Stimulated activated CD4-positive, alpha-beta T cell treated with anti-CD3 and anti-CD28 coated beads, Interleukin-4, amount 100 ng/mL, for 4 hours (primary cell): ENCODE results near the gene ZNF37A.
"Not testable (repeated sequence)": the region's sequence is repeated elsewhere in the genome, so short reads cannot be mapped to it uniquely, and the experiment has no call there.

Experiments
- DNase-seq, 2 experiments: peaks; one replicate each; pipeline ENCODE4 v3.0.0-alpha.2; 2020

The ZNF37A gene

DNA sequence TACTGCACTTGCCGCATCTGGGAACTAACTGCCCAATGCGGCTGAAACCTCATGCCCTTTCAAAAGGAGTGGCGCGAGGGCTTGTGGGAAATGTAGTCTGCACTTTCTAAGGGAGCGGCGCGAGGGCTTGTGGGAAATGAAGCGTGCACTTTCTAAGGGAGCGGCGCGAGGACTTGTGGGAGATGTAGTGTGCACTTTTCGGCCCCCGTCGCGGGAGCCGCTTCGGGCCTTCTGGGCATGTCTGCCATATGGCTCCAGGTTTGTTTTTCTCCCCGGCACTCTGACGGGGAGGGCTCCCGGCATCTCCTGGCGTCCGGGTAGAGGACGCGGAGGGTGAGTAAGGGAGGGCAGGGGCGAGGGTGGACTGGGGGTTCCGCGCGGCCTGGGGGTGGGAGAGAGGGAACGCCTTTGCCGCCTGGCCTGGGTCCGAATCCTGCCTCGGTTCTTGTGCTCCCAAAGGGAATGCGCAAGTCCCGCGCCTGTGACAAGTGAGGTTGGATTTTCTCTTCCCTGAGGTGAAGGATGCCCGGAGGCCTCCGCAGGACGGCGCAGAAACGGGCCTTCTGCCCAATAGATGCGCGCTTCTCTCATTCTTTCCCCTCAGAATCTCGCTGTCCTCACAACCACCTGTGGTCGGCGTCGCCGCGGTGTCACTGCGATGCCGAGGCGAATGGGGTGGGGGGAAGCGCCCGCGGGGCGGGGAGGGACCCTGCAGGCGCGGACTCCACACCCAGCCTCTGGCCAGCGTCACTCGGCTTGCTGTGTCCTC, at the start of gene ZNF37A:
Gene ZNF37A (plus strand): TSS at position 180 of the 769 bp plus-strand sequence. CDS start 2,281 bp downstream, outside the sequence.
- DNase-seq: peak; percentile 80 to 91

DNA sequence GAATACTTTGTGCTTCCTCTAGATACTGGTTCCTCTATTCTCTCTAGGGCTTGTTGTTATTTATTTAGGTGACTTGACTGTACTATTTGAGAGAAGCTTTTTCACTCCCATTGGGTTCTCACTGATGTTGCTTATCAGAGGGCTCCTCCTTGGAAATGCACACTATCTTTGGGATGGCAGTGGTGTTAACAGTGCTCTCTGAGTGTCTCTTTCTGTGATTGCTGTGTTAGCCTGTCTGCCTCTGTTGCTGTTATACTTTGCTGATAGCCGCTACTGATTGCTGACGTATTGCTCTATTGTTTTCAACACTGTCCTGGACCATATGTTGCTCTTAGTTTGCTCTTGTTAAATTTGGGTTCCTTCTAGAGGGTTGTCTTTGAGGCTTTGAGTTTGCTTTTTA, 49.0 kb upstream of the ZNF37A start:
- DNase-seq: no peak

DNA sequence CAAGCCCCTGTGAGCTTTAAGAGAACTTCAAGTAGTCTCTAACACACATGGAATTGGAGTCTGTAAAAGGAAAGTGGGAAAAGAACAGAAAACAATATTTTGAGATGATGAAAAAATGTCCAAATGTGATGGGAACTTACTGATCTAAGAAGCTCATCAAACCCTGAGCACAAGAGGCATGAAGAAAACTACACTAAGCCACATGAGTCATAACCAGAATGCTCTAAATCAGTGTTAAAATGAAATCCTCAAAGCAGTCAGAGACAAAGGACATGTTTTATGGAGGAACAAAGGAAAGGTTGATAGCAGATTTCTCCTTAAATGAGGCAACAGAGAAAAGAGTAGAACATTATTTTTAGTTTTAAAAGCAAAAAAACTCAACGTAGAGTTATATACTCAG, 46.5 kb upstream of the ZNF37A start:
- no peak for DNase-seq

DNA sequence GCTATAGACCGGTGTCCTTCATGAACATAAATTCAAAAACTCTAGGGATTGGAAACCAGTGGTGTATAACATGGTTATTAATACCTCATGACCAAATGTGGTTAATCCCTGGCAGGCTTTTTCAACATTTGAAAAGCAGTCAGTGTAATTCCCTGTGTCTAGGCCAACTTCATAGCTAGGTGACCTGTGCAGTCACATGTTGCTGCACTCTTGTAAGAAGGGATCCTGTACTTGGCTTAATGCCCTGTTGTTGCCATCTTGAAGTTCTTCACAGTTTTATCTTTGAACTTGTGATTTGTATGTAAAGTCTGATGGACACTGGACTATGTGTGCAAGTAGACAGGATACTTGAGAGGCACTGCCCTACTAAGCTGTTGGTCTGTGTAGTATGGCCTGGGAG, 43.9 kb upstream of the ZNF37A start:
- no peak for DNase-seq

DNA sequence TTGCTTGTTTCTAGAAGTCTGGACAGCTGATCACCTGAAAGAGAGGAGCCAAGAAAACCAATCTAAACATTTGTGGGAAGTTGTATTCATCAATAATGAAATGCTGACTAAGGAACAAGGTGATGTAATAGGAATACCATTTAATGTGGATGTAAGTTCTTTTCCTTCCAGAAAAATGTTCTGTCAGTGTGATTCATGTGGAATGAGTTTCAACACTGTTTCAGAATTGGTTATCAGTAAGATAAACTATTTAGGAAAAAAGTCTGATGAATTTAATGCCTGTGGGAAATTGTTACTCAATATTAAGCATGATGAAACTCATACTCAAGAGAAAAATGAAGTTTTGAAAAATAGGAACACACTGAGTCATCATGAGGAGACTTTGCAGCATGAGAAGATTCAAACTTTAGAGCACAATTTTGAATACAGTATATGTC, 39.8 kb upstream of the ZNF37A start:
- DNase-seq: no peak

DNA sequence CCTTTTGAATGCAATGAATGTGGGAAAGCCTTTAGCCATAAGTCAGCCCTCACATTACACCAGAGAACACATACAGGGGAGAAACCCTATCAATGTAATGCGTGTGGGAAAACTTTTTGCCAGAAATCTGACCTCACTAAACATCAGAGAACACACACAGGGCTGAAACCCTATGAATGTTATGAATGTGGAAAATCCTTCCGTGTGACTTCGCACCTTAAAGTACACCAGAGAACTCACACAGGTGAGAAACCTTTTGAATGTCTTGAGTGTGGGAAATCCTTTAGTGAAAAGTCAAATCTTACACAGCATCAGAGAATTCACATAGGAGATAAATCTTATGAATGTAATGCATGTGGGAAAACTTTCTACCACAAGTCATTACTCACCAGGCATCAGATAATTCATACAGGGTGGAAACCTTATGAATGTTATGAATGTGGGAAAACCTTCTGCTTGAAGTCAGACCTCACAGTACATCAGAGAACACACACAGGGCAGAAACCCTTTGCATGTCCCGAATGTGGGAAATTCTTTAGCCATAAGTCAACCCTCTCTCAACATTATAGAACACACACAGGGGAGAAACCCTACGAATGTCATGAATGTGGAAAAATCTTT, 38.8 kb upstream of the ZNF37A start:
- not testable (repeated sequence) for DNase-seq

DNA sequence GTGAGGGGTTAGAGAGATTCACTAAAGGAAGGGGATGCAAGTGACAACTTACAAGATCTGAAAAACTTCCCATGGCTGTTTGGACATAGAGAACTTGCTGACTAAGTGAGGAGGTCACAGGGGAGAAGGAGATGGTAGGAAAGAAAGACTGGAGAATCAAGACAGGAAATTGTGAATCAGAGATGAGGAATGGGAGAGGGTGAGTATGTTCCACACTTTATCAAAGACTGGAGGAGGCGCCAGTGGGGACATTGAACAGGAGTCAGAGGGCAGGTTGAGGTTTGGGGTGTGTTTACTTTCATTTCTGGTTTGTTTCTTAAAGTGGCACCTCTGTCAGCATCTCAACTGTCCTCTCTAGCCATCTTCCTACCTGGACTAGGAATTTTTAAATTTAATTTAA, 24.5 kb upstream of the ZNF37A start:
- not testable (repeated sequence) for DNase-seq

DNA sequence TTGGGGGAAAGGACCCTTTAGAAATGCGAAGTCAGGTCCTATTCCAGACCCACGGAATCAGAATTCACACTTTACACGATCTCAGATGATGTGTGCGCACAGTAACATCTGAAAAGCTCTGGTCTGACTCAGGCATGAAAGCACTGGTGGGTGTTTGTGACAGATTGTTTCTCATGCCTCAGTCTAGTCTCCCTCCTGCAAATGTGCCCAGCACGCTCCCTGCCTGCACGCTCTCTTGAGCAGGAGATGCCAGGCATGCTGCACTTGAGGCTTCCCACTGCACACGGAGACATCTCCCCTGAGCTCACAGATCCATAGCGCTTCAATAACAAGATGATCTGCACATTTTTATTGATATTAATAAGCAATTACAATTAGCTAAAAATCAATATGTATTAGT, 23.6 kb upstream of the ZNF37A start:
- DNase-seq: no peak

DNA sequence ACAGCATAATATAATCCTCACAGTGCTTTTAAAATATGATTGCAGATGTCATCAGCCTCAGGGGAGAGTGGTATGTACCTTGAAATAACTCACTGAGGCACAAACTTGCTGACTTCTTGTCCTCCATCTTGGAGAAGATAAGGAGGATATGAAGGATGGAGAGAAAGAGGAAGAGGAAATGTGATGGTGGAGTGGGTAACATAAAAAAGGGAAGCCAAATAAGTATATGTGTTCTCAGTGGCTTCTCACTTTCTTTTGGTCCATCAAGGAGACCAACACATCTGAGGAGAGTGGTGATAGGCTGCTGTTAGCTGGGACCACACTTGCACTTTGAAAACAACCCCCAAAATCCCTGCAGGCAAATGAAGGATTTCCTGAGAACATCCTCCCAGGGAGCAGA, 21.6 kb upstream of the ZNF37A start:
- DNase-seq: no peak

DNA sequence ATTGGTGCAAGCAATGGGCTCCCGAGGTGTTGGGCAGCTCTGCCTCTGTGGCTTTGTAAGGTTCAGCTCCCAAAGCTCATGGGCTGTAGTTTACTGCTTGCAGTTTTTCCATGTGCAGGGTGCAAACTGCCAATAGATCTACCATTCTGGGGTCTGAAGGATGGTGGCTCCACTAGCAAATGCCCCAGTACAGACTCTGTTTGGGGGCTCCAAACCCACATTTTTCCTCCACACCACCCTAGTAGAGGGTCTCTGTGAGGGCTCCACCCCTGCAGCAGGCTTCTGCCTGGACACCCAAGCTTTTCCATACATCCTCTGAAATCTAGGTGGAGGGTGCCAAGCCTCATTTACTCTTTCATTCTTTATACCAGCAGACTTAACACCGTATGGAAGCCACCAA, 17.4 kb upstream of the ZNF37A start:
- DNase-seq: no peak

DNA sequence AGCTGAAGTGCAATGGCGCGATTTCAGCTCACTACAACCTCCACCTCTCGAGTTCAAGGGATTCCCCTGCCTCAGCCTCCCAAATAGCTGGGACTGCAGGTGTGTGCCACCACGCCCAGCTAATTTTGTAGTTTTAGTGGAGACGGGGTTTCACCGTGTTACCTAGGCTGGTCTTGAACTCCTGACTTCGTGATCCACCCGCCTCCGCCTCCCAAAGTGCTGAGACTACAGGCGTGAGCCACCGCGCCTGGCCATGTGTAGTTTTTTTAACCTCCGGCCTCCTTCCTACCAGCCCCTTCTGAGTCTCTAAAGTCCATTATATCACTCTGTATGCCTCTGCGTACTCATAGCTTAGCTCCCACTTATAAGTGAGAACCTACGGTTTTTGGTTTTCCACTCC, 819 bp upstream of the ZNF37A start:
- DNase-seq: not testable (repeated sequence)

DNA sequence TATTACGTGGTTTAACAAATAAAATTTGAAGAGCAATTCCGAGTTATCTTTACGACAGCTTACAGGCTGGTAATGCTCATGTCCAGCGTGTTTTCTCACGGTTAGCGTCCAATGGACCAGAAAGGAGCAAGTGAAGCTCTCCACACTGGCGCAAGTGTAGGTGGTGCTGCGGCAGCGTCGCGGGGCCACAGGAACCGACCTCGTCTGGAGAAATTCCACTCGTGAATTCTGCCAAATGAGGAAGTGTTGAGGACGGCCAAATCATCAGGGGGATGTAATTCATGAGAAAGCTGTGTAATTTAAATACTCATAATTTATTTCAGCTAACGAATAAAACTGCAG, 350 bp upstream of the ZNF37A start:
- DNase-seq: no peak

DNA sequence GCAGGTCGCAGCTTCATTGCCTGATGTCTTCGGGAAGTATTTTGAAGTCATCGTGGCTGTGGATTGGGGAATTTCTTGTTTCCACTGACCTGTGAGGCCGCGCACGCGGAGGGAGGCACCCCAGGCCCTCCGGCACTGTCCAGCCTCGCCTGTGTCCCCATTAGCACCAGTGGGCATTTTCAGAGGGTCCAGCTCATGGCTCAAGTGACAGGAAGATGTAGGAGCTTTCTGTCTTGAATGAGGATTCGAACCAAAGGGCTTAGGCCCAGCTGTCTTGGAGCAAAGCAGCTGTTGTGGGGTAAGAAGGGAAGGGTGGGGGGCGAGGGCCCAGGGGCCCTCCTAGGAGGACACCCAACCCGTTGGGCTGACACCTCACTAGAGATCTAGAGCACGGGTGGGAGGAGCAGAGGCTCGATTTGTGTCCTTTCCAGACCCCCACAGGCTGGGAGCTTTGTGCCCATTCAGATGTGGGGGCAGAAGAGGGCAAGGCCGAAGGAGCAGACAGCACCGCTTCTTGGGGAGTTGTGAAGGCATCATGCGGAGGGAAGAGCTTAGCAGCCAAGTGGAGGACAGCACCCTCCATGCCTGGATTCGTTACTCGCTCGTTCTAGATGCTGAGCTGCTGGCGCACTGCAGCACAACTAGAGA, 914 bp downstream of the ZNF37A start:
- DNase-seq: no peak

DNA sequence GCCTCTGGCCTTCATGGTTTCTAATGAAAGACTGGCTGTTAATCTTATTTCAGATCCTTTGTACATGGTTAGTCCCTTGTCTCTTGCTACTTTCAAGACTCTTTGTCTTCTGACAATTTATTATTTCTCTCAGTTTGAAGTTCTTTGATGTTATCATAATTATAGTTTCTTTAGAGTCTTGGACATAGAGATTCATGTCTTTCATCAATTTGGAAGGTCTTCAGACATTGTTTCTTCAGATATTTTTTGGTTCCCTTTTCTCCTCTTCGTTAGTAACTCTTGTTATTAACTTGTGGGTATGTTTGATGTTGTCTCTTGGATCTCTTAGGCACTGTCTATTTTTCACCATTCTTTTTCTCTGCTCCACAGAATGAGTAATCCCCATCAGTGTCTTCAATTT, 8.7 kb downstream of the ZNF37A start:
- DNase-seq: no peak

DNA sequence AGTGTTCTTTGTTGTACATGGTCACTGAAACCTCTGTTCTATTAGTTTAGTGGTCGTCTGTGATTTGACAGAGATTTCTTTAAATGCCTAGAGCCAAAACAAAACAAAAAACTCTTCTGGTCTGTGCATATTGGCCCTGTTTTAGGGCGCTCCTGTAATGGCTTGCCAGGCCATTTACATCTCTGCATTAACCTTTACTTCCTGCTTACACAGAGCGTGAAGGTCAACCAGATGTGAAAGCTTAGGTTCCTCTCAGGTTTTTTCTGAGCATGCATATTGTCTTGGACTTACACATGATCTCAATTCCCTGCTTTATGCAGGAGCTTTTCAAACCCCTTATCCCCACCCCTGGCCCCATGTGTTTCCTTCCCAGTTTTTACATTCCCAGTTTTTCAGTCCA, 9.6 kb downstream of the ZNF37A start:
- DNase-seq: no peak

DNA sequence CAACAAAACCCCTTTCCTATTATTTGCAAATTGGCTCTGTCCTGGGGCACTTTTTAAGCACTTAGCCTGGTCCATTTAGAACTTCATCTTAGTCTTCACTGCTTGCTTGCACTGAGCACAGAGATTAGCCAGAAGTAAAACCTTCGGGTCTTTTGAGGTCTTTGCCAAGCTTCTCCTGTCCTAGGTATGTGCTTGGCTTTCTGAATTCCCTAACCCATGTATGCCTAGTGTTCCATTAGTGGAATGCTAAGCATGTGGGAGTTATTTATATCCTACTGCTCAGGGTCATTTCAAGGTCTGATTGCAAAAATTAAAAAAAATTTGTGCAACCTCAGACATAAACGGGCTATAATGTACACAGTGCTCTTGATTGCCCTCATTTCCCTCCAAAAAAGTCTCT, 18.0 kb downstream of the ZNF37A start:
- no peak for DNase-seq

DNA sequence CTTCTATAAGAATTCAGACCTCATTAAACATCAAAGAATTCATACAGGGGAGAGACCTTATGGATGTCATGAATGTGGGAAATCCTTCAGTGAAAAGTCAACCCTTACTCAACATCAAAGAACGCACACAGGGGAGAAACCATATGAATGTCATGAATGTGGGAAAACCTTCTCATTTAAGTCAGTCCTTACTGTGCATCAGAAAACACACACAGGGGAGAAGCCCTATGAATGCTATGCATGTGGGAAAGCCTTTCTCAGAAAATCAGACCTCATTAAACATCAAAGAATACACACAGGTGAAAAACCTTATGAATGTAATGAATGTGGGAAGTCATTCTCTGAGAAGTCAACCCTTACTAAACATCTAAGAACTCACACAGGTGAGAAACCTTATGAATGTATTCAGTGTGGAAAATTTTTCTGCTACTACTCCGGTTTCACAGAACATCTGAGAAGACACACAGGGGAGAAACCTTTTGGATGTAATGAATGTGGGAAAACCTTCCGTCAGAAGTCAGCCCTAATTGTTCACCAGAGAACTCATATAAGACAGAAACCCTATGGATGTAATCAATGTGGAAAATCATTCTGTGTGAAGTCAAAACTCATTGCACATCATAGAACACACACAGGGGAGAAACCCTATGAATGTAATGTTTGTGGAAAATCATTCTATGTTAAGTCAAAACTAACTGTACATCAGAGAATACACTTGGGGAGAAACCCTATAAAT, 24.1 kb downstream of the ZNF37A start:
- DNase-seq: no peak

DNA sequence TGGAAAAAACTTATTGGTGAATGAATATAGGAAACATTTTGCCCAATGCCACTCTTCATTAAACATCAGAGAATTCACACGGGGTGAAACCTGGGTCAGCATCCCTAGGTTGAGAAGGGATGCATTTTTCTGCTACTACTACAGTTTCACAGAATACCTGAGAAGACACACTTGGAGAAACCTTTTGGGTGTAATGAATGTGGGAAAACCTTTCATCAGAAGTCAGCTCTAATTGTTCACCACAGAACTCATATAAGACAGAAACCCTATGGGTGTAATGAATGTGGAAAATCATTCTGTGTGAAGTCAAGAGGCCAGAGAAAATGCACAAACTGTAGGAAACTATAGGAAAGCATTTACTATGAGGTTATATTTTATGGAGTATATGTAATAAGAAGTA, 24.9 kb downstream of the ZNF37A start:
- DNase-seq: no peak

DNA sequence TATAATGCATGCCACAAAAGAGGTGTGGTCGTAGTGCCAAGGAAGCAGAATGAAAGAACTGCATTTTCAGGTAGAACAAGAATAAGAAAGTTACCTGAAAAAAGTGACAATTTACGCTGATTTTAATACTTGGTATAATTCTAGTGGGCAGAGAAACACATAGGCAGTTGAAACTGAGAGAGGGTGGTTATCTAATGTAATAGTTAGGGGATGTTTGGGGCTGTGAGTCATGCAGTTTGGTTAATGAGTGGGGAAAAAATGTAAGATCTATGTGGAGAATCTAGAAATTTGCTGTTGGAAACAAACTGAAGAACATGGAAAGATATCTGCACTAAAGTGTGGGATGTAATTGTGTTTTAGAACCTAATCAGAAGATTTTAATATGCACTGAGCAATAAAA, 33.7 kb downstream of the ZNF37A start:
- DNase-seq: no peak

DNA sequence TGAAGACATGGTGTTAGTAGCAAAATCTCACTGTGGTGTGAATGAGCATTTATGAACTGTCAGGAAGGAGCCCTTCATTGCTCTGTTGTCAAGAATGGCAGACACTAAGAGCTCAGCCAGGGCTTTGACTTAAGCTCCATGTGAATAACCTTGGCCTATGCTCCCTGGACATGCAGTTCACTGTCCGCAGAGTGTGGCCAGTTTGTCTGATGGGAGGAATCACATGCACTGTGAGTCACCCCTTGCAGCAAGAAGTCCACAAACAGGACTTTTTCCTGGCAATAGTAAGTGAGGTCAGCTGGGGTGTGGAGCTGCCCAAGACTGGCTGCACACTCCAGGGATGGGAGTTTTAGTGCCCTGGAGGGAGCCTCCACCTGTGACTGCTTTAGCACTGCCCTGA, 49.5 kb downstream of the ZNF37A start:
- DNase-seq: no peak

DNA sequence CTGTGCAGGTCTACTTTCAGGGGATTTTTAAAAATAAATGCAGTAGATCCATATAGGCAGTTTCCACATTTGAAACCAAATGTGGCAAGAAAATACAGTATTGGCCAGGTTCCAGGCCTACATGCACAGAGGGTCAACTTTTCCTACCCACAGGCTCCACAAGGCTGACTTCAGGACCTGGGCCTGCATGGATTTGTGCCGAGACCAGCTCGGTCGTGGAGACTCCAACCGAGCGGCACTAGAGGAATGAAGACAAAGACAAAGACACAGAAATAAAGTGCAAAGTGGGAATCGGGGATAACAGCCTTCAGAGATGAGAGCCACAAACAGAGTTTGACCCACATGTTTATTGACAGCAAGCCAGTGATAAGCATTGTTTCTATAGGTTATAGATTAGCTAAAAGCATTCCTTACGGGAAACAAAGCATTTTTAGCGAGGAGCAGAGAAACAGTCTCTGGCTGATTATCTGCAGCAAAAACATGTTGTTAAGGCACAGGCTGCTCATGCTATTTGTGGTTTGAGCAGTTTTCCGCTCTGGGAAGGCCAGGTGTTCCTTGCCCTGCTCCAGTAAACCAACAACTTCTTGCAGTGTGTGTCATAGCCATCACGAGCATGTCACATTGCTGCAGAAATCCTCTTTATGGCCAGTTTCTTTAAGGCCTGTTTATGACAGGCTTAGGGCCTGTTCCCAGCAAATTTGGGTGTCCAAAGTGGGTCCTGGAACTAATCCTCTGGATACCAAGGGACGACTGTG, 52.6 kb downstream of the ZNF37A start:
- DNase-seq: no peak

DNA sequence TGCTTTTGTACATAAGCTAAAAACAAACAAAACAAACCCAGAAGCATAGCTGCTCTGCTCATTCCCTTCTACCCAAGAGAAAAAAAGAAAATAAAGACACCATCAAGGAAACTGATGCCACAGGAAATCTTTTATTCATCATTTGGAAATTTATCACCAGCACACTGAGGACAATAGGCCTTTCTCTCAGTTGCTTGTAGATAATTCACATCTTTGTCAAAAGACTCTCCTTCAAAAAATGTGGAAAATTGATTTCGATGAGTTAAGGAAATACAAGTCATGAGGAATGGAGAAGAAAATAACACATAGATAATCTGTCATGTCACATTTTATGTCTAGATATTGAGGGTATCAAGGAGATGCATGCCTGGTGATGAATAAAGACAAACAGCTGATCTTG, 53.5 kb downstream of the ZNF37A start:
- DNase-seq: no peak
